HG03571 (cell line): Measurements from ENCODE around the gene KCNIP4.

Experiments used
- ATAC-seq: cut with Tn5 transposase; IDR thresholded peaks from one replicate; pipeline ENCODE4 v1.9.1; 2021; ENCODE audit not compliant: unreplicated experiment

Gene KCNIP4

DNA sequence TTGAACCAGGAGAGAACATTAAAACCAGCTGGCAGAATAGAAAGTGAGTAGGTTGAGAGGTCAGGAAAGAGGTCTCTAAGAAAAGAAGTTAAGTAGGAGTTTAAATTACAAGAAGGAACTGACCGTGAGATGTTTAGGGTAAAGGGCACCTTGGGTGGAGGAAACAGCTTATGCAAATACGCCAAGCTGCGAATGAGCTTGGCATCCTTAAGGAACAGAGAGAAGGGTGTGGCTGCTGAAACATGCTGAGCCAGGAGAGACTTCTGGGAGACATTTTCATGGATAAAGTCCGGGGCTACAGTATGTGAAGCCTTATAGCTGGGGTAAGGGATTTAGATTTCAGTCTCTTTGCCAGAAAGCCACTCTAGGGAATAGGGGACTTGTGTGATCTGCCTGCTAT is 249.1 kb downstream of the KCNIP4 start:
- no peak for ATAC-seq

DNA sequence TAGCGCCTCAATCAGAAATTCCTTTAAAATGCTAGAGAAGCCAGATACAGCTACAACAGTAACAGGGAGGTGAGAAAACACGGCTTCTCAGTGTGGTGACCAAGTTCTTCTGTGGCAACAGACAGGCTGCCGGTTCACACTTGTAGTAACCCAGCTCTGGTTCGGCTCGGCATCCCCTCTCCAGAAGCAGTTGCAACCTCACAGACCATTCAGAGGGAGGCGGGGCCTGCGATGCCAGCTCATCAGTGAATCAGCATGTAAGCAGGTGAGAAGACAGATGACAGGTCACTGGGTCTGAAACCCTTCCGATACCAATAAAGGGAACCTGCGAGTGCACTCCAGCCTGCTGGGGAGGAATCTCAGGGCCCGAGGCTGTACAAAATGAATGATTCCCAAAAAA is 251.0 kb downstream of the KCNIP4 start:
- no peak for ATAC-seq

DNA sequence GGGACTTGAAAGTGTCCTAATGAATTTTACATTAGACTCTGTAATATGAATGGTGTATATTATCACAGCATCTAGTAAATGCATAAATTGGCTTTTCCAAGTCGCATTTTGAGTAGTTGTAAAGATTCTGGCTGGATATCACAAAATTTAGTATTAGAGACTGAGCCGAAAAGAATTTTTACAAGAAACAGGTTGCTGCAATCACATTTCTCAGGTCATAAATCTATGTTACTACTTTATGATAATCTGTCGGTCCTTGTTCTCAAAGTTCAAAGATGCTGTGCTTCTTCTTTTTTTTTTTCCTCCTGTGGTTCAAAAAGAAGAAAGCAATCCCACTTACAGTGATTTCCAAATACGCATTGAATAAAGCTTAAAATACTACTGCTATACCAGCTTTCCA is 253.4 kb downstream of the KCNIP4 start:
- ATAC-seq, result no peak

DNA sequence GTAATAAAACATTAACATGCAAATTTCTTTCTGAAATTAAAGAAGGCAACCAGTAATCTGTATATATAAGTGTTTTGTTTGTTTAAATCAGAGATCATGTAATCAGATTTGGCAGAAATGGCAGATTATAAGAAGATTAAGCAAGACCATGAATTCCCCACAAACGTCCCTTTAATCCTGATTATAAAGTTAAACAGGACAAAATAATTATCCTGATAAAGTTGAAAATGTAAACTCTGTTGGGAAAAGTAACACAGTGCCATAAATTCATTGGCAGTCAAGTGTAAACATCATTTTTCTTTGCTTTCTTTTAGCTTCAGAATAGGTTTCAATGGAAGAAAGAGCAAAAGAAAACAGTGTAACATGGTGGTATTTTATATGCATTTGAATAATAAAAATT is 256.3 kb downstream of the KCNIP4 start:
- ATAC-seq, result no peak

DNA sequence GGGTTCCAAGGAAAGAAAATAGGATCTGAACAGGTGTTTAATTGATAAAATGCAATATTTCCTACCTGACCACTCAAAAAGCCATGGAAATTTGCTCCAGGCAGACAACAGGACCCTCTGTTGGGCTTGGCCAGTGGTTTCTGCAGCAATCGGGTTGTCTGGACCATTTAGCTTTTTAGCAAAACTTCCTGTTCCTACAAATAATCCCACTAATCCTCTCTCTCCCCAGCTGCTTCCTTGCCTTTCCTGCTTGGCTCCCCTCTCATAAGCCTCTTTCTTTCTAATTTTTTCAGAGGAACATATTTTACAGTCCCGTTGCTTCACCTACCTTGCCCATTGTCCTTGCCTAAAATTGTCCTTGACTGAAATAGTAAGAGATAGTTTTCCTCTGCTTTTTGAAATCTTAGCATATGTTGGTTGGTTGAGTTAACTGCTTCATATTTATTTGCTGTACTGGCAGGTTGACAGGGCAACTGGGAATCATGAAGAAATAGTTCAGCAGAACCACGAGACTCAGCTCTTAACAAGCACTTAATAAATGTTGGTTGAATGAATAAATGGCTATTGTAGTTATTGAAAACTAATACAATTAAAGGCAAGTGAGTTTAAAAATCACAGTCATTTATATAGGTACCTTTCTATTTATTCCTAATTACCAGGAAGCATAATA is 259.8 kb downstream of the KCNIP4 start:
- no peak for ATAC-seq

DNA sequence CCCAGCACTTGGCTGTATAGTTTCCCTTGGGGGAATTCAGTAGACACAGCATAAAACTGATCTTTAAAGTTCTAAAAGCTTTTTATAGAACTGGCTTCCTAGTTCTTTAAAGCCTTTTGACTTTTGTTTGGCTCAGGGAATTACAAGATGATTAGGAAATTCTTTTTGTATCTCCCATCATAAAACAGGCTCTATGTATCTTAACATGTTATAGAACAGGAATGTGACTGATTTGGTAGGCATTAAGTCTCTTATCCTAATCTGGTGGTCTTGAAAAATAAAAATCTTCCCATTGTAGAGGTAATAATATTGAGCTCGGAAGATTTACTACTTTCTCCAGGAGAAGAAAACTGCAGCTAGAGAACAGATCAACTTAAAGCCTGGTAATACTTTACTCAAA is 262.7 kb downstream of the KCNIP4 start:
- no peak for ATAC-seq

DNA sequence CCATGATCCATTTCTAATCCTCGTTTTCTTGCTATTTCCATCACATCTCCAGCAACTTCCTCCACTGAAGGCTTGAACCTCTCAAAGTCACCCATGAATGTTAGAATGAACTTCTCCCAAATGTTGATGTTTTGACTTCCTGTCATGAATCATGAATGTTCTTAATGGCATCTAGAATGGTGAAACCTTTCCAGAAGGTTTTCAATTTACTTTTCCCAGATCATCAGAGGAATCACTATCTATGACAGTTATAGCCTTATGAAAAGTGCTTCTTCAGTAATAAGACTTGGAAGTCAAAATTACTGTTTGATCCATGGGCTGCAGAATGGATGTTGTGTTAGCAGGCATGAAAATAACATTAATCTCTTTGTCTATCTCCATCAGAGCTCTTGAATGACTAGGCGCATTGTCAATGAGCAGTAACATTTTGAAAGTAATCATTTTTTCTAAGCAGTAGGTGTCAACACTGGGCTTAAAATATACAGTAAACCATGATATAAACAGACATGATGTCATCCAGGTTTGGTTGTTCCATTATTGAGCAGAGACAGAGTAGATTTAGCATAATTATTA is 268.2 kb downstream of the KCNIP4 start:
- ATAC-seq, result no peak

DNA sequence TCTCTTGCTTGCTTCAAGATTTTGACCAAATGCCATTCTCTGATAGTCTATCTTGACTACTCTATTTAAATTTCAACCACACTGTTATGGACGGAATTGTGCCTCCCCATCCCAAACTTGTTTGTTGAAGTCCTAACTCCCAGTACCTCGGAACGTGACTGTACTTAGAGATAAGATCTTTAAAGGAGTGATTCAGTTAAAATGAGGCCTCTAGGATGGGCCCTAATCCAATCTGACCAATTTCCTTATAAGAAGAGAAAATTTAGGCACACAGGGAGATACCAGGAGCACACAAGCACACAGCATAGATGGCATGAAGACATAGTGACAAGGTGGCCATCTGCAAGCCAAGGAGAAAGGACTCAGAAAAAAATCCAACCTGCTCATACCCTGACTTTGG is 269.9 kb downstream of the KCNIP4 start:
- no peak for ATAC-seq

DNA sequence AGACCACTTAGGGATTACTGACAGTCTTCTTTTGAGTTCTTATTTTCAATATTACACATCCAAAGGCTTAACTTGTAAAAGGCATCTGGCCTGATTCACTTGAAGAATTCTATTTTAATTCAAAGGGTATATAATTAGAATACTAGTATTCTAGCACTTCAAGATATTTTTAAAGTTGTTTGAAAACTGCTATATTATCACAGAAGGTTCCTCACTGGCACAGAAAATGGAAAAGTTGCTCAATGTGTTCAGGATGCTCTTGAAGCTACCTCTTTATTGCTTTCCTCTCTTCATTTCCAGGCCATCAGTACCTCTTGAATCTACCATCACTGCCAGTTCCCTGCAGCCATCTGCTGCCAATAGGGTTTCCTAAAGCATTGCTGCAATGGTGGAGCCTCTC is 271.4 kb downstream of the KCNIP4 start:
- ATAC-seq, result no peak

DNA sequence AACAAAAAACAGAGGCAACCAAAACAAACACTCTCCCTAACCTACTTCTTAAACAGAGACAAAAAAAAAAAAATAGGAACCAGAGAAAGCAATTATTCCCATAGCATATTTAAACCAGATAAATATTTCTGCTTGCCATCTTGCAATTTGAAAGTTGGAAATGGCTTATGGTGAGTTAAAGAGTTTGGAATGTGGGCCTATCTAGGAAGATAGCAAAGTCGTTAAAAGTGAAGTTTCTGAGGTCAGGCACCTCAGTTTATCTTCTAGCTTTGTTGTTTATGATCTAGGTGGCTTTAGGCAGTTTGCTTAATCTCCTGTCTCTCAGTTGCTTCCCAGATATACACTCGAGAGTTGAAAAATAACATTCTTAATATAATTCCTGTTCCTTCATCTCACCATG is 284.2 kb downstream of the KCNIP4 start:
- ATAC-seq, result no peak

DNA sequence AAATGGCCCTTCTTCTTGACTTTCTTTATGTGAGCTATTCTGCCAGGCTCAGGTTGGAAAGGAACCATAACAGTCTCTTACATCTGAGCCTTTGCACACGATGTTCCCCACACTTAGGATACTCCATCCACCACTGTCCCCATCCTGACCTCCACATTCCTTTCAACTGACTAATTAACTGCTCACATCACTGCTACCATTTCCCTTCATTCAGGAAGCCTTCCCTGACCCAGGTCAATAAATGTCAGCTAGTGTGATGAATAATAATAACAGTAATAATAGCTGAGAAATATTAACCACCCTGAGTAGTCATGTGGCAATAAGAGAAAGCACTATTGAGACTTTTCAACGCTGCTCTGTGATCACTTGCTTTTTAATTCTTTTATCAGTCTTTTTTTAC is 291.7 kb downstream of the KCNIP4 start:
- no peak for ATAC-seq

DNA sequence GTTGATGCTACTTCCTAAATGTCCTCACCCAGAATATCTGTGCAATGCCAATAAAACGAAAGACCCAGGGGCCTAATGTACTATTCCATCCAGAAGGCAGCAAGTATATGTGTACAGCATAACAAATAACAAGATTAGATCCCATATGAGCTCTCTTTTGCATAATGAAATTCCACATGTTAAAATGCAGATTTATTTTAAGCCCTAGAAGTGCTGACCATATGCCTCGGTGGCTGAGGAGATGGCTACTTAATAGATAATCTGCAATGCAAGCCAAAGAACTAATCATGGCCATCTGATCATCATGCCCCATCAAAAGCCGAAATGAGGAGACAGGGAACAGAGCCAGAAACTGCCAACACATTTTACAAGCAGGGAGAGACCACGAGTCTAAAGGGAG is 293.5 kb downstream of the KCNIP4 start:
- no peak for ATAC-seq

DNA sequence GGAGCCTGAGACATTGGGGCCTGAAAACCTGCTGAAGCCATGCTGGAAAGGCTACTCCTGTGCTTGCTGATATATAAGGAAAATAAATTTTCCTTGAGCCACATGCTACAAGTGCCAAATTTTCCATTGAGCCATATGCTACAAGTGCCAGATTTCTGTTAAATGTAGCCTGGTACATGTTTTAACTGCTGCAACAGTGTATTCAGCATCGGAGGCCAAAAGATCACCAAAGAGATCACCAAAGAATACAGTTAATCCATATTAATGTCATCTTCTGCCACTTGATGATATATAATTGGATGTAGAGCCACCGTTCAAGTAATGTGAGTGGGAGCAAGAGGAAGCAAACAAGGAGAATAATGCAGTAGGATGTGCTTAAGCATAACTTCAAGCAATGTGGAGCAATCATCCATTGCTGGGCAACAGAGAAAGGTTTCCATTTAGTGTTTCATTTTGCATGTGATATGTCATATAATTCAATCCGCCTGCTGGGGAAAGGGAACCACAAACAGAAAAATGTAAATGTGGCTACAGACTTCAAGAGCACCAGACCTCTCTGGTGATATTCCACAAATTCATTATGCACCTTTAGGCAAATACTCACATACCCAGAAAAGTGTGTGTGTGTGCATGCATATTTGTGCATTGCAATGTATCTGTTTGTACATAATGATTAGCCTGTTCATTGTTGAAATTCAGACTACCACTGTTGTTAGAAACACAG is 295.9 kb downstream of the KCNIP4 start:
- ATAC-seq, result no peak

DNA sequence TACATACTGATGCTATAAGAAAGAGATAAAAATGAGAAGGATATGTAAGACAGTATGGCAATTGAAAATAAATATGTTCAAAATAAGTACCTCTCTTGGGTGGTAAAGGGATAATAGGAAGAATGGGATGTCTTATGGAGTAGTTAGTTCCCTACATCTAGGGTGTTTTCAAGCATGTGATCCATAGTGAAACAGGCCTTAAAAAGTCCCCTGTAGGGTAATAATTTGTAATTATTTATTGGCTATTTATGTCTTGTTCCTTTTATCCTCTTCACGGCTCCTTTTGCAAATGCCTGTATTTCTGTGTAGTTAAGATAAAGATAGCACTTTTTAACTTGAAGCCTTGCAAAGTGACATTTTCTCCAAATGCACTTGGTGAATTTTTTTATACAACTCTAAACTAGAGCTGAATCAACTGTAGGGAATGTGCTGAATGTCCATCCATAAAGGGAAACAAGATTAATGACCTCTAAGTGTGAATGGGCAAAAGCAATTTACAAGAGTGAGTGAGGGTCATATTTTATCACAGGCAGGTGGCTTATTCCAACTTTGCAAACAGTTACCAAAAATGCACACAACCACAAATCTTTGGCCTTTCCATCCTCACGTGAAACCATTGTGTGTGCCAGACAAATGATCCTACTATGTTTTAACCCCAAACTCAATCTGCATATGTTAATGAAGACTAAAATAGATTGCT is 299.0 kb downstream of the KCNIP4 start:
- ATAC-seq, result no peak

DNA sequence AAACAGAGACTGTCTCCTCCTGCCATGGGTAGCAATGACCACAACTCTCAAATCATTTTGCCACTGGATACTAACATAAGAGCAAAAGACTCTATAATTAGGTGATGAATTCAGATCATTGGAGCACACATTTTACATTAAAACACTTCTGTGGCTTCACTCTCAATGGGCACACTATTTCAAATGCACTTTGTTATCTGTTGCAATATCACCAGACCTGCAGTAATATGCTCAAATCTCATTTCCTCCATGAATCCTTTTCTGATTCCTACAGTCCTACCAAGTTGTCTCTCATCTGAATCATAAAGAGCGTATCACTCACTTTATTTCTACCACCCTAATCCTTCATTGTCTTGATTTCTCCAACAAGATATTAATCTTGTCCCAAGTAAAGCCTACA is 302.8 kb downstream of the KCNIP4 start:
- ATAC-seq, result no peak

DNA sequence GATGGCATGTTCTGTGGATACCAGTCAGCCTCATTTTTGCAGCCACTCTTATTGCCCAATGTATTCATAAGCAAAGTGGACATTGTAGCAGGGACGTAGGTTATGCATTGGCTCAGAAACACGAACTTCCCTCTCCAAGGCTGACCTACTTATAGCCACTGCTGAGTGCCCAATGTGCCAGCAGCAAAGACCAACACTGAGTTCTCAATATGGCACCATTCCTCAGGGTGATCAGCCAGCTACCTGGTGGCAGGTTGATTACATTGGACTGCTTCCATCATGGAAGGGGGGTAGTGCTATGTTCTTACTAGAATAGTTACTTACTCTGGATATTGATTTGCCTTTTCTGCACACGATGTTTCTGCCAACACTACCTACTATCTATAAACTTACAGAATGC is 306.9 kb downstream of the KCNIP4 start:
- ATAC-seq, result no peak

DNA sequence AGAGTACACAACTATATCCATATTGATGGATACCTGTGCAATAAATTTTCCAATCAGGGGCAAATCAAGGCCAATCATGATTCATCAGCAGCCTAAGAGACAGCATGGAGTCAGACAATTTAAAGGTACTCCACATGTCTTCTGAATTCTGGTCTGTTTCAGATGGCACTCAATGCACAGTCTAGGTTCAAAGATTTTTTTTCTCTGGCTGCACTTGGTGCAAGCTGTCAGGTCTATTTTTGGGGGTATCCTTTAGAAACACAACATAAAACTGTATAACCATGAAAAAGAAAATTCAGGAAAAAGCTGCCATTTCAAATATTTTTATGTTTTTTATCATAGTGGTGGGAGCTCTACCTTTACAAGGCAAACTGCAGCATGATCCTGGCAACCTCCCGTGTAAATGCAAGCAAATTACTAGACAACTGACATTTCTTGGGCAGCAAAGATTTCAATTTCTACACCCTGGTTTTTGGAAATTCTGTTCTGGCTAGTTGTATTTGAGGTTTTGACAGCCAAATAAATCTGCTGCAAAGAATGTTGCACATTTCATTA is 310.3 kb downstream of the KCNIP4 start:
- ATAC-seq, result no peak

DNA sequence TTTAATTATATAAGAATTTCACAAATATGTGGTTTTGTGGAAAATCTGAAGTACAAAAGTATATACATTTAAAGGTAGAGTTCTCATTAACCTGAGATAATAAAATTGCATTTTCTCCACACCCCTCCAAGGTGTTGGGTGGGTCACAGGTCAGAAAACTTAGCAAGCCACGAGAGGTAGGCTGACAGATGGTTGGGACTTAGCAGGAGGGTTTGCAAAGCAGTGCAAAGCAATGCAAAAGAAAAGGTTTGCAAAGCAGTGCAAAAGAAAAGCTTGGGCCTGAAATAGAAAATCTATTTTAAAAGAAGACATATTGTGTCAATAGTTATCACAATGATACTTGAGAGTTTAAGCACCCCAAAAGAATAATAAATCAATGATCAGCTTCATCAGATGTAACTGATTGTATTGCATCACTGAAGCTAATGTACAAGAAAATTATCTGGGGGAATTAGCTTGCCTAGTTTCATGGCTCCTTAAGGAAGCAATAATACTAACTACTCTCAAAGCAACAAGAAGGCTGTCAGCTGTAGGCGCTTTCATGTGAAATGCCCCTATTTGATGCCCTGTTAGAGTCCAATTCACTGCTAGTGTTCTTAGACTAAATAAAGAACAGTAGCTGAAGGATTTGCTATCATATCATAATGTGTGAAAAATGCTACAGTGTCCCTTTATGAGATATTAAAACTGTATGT is 319.5 kb downstream of the KCNIP4 start:
- no peak for ATAC-seq

DNA sequence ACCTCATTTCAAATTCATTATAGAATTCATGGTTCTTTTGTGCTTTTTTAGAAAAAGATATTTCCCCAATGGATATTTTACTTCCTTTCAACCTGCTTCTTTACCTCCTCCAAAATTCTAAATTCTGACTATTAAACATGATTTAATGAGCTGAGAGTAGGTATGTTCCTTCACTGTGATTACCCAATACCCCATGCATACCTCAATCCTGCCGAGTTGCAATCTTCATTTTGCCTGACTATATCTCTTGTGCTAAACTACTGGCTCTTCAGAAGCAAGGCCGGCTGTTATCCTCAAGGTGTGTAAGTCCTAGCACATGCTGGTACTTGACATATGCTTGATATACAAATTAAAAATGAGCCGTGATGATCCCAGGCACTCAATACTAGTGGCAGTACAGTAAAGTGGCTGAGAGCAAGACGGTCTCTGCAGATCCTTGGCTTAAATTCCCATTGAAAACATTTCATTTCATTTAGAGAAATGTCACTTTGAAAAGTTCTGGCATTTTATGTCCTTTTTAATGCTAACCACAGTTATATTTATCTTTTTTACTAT is 320.4 kb downstream of the KCNIP4 start:
- ATAC-seq, result no peak

DNA sequence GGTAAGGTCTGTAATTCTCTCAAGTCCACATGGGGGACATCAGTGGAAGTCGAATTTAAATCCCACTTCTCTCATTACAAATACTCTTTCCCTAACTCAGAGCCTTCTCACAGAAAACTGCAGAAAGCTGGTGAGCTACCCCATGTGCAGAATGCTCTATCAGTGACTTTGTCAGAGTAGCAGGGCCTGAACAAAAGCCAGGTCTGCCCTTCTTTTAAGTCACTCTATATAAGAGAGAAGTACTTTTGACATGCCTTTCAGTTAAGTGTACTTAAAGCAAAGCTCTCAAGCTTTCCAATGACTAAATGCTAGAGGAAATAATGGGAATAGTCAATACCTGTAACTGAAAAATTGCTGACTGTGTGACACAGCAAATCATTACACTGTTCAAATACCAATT is 323.1 kb downstream of the KCNIP4 start:
- ATAC-seq, result no peak

DNA sequence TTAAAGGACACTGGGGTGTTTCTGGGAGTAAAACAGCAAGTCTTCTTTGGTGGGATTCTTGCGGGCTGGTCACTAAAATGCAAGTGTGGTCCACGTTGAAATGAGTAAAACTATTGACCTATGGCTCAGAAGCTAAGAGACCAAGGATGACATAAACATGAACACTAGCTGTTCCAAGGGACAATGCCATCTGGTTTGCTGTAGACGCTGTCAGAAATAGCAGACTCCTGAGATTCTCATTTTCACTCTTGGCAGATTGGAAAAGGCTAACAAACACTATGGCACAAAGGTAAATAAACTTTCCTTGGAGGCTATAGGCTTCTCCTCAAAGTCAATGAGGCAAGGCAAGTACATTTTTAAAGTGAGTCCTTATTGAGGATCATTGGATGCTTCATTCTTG is 343.6 kb downstream of the KCNIP4 start:
- no peak for ATAC-seq
